H54 (cell line): ENCODE measurements around the gene SPDYC.

Experiments
- DNase-seq: peaks from one replicate; pipeline ENCODE4 v3.0.0; 2011; ENCODE audit warnings: low spot score, mixed read lengths; ENCODE audit not compliant: insufficient read length
- FAIRE-seq: peaks from 3 replicates; lab custom pipeline; 2011; peaks lifted over from hg19 to GRCh38; lab: Jason Lieb, UNC
- POLR2A ChIP-seq: IDR thresholded peaks from 2 replicates; pipeline ENCODE4 v1.6.1; 2011; ENCODE audit warnings: low read depth, mild to moderate bottlenecking, low read length

Gene SPDYC

GRCh38 chr11:65170058-65170534 is at the start of gene SPDYC:
Gene SPDYC, plus strand, starts transcription at chr11:65170233. Its CDS starts 1,125 bp downstream, at chr11:65171358.
- DNase-seq (no peak), FAIRE-seq (no peak)
- TF ChIP-seq POLR2A: no peak

- TF ChIP-seq POLR2A: no peak
- DNase-seq (no peak), FAIRE-seq (no peak)
Measured at GRCh38 chr11:65120831-65121230, 49.2 kb upstream of the SPDYC start.

- no peak for TF ChIP-seq POLR2A
- DNase-seq (no peak), FAIRE-seq (no peak)
Measured at GRCh38 chr11:65121447-65121864, 48.6 kb upstream of the SPDYC start.

- peak; percentile 97 for DNase-seq
- peak; percentile 6 for FAIRE-seq
- peak; percentile 97 for TF ChIP-seq POLR2A
Measured at GRCh38 chr11:65121865-65122696, 48.0 kb upstream of the SPDYC start, which contains the start of the genes FAU and MRPL49. Gene FAU, minus strand, starts transcription at chr11:65122134. Its CDS starts 321 bp downstream, at chr11:65121813. Gene MRPL49, plus strand, starts transcription at chr11:65122321. Its CDS starts 26 bp downstream, at chr11:65122347.

GRCh38 chr11:65124480-65125196 is 45.4 kb upstream of the SPDYC start:
- no peak for TF ChIP-seq POLR2A
- FAIRE-seq (no peak), DNase-seq (no peak)

- no peak for TF ChIP-seq POLR2A
- no peak for DNase-seq
- no peak for FAIRE-seq
Measured at GRCh38 chr11:65125197-65126056, 44.6 kb upstream of the SPDYC start.

GRCh38 chr11:65126624-65127274 is 43.3 kb upstream of the SPDYC start:
- FAIRE-seq (no peak), DNase-seq (no peak)
- no peak for TF ChIP-seq POLR2A

- DNase-seq (no peak), FAIRE-seq (no peak)
- TF ChIP-seq POLR2A: no peak
Measured at GRCh38 chr11:65127473-65128181, 42.4 kb upstream of the SPDYC start.

GRCh38 chr11:65128182-65129145 is 41.6 kb upstream of the SPDYC start:
- no peak for TF ChIP-seq POLR2A
- FAIRE-seq (no peak), DNase-seq (no peak)

- TF ChIP-seq POLR2A: no peak
- DNase-seq (no peak), FAIRE-seq (no peak)
Measured at GRCh38 chr11:65129649-65130441, 40.2 kb upstream of the SPDYC start.
